Fibroblast of pulmonary artery (primary cell): ENCODE measurements around the gene PRSS1.
"Not testable (repeated sequence)": the region's sequence is repeated elsewhere in the genome, so short reads cannot be mapped to it uniquely, and the experiment has no call there.

ENCODE experiments used
- DNase-seq: peaks from one replicate; pipeline ENCODE4 v3.0.0-alpha.2; 2010; ENCODE audit warnings: low read depth
- H3K4me3 ChIP-seq: replicated peaks from 2 replicates; pipeline ENCODE4 v1.5.1; 2011; ENCODE audit warnings: low read depth, mild to moderate bottlenecking, control low read depth, low read length, moderate library complexity
- TF ChIP-seq, protein P1 (sequence below): IDR thresholded peaks from 2 replicates; pipeline ENCODE4 v1.5.1; 2011; ENCODE audit warnings: mild to moderate bottlenecking, control low read depth, low read length, inconsistent platforms; ENCODE audit errors: missing control alignments

The PRSS1 gene

GRCh38 chr7:142774826-142775225 lies 25.6 kb downstream of the PRSS1 start:
- TF ChIP-seq, protein P1, sequence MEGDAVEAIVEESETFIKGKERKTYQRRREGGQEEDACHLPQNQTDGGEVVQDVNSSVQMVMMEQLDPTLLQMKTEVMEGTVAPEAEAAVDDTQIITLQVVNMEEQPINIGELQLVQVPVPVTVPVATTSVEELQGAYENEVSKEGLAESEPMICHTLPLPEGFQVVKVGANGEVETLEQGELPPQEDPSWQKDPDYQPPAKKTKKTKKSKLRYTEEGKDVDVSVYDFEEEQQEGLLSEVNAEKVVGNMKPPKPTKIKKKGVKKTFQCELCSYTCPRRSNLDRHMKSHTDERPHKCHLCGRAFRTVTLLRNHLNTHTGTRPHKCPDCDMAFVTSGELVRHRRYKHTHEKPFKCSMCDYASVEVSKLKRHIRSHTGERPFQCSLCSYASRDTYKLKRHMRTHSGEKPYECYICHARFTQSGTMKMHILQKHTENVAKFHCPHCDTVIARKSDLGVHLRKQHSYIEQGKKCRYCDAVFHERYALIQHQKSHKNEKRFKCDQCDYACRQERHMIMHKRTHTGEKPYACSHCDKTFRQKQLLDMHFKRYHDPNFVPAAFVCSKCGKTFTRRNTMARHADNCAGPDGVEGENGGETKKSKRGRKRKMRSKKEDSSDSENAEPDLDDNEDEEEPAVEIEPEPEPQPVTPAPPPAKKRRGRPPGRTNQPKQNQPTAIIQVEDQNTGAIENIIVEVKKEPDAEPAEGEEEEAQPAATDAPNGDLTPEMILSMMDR: no peak
- DNase-seq: no peak
- H3K4me3 ChIP-seq: no peak overlapping the region

GRCh38 chr7:142775351-142776115 lies 26.3 kb downstream of the PRSS1 start:
- not testable (repeated sequence) for H3K4me3 ChIP-seq, DNase-seq

GRCh38 chr7:142776206-142776844 lies 27.1 kb downstream of the PRSS1 start:
- H3K4me3 ChIP-seq: no peak overlapping the region
- TF ChIP-seq, protein P1: no peak
- DNase-seq: peak; percentile 83

DNA sequence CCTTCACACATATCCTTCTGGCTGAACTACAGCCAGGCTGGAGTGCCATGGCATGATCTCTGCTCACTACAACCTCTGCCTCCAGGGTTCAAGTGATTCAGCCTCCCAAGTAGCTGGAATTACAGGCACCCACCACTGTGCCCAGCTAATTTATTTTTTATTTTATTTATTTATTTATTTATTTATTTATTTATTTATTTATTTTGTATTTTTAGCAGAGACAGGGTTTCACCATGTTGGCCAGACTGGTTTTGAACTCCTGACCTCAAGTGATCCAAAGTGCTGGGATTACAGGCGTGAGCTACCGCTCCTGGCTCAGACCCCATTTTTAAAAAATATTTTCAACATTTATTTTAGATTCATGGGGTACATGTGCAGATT lies 27.6 kb downstream of the PRSS1 start:
- not testable (repeated sequence) for DNase-seq, H3K4me3 ChIP-seq

GRCh38 chr7:142777318-142777717 lies 28.0 kb downstream of the PRSS1 start:
- H3K4me3 ChIP-seq: no peak overlapping the region
- TF ChIP-seq, protein P1: no peak
- DNase-seq: no peak

- TF ChIP-seq, protein P1: peak; percentile 95
- DNase-seq: peak; percentile 94
- peak overlapping the region; percentile 49 for H3K4me3 ChIP-seq
These were observed 33.9 kb downstream of the PRSS1 start for GRCh38 chr7:142782922-142783900.

DNA sequence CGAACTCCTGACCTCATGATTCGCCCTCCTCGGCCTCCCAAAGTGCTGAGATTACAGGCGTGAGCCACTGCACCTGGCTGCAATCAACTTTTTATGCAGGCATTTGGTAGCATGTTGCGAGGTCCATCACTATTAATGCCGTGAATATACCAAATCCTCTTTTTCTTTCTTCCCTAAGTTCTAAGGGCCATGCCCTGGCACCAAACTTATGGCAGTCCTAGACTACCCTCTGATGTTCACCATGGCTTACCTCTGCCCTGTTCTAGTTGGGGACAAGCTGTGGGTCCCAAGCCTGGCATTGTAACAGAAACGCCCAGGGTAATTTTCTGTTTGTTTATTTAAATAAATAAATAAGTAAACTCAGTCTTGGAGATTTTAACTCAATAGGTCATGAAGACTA lies 34.8 kb downstream of the PRSS1 start:
- no peak for DNase-seq
- TF ChIP-seq, protein P1: no peak
- H3K4me3 ChIP-seq: no peak overlapping the region
